Mesendoderm (in vitro differentiated cells): ENCODE results near the gene GLIS1.

Source experiments
- DNase-seq: peaks from one replicate; pipeline ENCODE4 v3.0.0; 2013
- H2AK5ac ChIP-seq: 2 replicates; pipeline ENCODE4 v1.6.1; 2013; ENCODE audit warnings: low read length, inconsistent platforms
- H2BK120ac ChIP-seq: 2 replicates; pipeline ENCODE4 v1.6.1; 2013; ENCODE audit warnings: low read depth, mild to moderate bottlenecking, low read length, moderate library complexity, mixed read lengths
- H2BK15ac ChIP-seq: replicated peaks from 2 replicates; pipeline ENCODE4 v1.6.1; 2013; ENCODE audit warnings: low read depth, mild to moderate bottlenecking, moderate library complexity
- H2BK5ac ChIP-seq: 2 replicates; pipeline ENCODE4 v1.6.1; 2013; ENCODE audit warnings: low read length, inconsistent platforms
- H3K18ac ChIP-seq: 2 replicates; pipeline ENCODE4 v1.6.1; 2013; ENCODE audit warnings: mild to moderate bottlenecking, low read length, mixed read lengths
- H3K23ac ChIP-seq: one replicate; pipeline ENCODE4 v1.6.1; 2013; ENCODE audit warnings: low read length
- H3K27ac ChIP-seq: 2 replicates; pipeline ENCODE4 v1.5.1; 2013; ENCODE audit warnings: low read depth, mild to moderate bottlenecking, inconsistent platforms, low read length, moderate library complexity
- H3K27me3 ChIP-seq: 2 replicates; pipeline ENCODE4 v1.6.1; 2013; ENCODE audit warnings: low read length, control low read depth, mild to moderate bottlenecking, inconsistent platforms; ENCODE audit not compliant: insufficient read depth, poor library complexity
- H3K36me3 ChIP-seq: 2 replicates; pipeline ENCODE4 v1.6.1; 2013; ENCODE audit warnings: low read length, inconsistent platforms; ENCODE audit not compliant: control insufficient read depth, insufficient read depth
- H3K4ac ChIP-seq: one replicate; pipeline ENCODE4 v1.6.1; 2013; ENCODE audit warnings: low read depth, mild to moderate bottlenecking, low read length, moderate library complexity
- H3K4me1 ChIP-seq: 2 replicates; pipeline ENCODE4 v1.6.1; 2013; ENCODE audit warnings: low read depth, low read length, inconsistent platforms; ENCODE audit not compliant: control insufficient read depth
- H3K4me2 ChIP-seq: 2 replicates; pipeline ENCODE4 v1.6.1; 2013; ENCODE audit warnings: low read length
- H3K4me3 ChIP-seq: 2 replicates; pipeline ENCODE4 v1.5.1; 2013; ENCODE audit warnings: mild to moderate bottlenecking, low read length
- H3K56ac ChIP-seq: one replicate; pipeline ENCODE4 v1.6.1; 2013; ENCODE audit warnings: low read length
- H3K79me1 ChIP-seq: 2 replicates; pipeline ENCODE4 v1.6.1; 2013; ENCODE audit warnings: low read length, inconsistent platforms
- H3K79me2 ChIP-seq: 2 replicates; pipeline ENCODE4 v1.6.1; 2013; ENCODE audit warnings: mild to moderate bottlenecking, low read length; ENCODE audit not compliant: control insufficient read depth, insufficient read depth
- H3K9ac ChIP-seq: 2 replicates; pipeline ENCODE4 v1.6.1; 2013; ENCODE audit warnings: low read length, inconsistent platforms
- H4K5ac ChIP-seq: one replicate; pipeline ENCODE4 v1.6.1; 2013; ENCODE audit warnings: low read length
- H4K8ac ChIP-seq: one replicate; pipeline ENCODE4 v1.6.1; 2013; ENCODE audit warnings: low read depth, mild to moderate bottlenecking, control low read depth, low read length, moderate library complexity
- WGBS: extraction: QIAGEN DNeasy Blood & Tissue Kit; methylation state at CpG from one replicate; pipeline ENCODE4 v1.1.7; 2013; ENCODE audit warnings: low lambda C conversion rate, missing lambda C conversion rate; ENCODE audit not compliant: insufficient coverage; ENCODE audit errors: extremely low coverage; 5-methylcytosine and 5-hydroxymethylcytosine counted together

Gene GLIS1

DNA sequence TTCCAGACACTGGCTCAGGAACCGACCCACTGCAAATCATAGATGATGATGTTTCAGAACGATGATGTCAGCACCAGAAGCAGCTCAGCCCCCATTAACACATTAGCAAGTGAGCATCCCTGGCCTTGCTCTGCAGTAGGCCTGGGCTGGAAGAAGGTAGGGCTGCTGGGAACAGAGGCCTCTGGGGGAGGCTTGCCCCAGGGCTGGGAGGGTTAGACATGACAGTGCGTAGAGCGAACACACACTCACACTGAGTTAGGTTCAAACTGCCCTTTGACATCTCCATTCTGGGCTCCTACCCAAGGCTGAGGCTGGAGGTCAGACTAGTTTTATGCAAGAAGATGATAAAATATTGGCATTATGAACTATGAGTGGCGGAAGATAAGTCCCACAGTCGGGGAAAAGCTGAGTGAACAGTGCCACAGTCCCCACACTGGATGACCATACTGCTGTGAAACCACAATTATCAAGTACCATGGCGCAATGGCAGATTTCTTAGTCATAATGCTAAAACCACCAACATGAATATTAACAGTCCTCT lies 188.7 kb downstream of the GLIS1 start:
- Histone ChIP-seq H3K56ac (no peak overlapping the region), H4K8ac (no peak overlapping the region), H3K4me2 (no peak overlapping the region), H3K9ac (no peak overlapping the region), H3K4ac (no peak overlapping the region), H3K79me1 (no peaks in the 10 kb centered on the region), H4K5ac (no peak overlapping the region), H2AK5ac (no peak overlapping the region), H2BK120ac (no peak overlapping the region), H3K4me3 (no peak overlapping the region), H3K79me2 (no peaks in the 10 kb centered on the region), H3K4me1 (peaks cover 3% of the 10 kb centered on the region), H3K23ac (no peak overlapping the region), H3K36me3 (no peaks in the 10 kb centered on the region), H3K27me3 (no peaks in the 10 kb centered on the region), H3K27ac (no peak overlapping the region), H2BK15ac (no peak overlapping the region), H2BK5ac (no peak overlapping the region), H3K18ac (no peak overlapping the region)
- no peak for DNase-seq
- no CpG with 5 or more reads among the region's 7 CpGs for WGBS

DNA sequence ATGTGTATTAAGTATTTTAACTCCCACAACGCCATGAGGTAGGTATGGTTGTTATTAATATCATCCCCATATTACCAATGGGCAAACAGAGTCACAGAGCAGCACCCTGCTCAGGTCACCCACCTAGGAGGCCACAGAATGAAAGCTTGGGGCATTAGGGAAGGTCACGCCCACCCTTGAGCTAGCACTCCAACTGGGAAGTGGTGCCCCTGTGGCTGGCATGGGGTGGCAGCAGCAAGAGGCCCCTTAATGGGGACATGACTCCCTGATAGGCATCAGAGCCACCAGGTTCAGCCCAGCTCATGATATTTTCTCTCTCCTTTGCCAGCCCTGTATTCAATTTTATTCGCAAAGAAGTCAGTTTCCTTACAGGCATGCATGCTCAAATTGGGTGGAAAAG lies 189.2 kb downstream of the GLIS1 start:
- H2BK5ac ChIP-seq = no peak overlapping the region
- H2BK15ac ChIP-seq = no peak overlapping the region
- no peak overlapping the region for H2BK120ac ChIP-seq
- WGBS = no CpG with 5 or more reads among the region's 3 CpGs
- peaks cover 3% of the 10 kb centered on the region for H3K4me1 ChIP-seq
- H3K79me2 ChIP-seq = no peaks in the 10 kb centered on the region
- no peak overlapping the region for H3K4me2 ChIP-seq
- peak overlapping the region; percentile 50 for H3K23ac ChIP-seq
- no peak overlapping the region for H3K56ac ChIP-seq
- no peak overlapping the region for H3K4me3 ChIP-seq
- no peaks in the 10 kb centered on the region for H3K27me3 ChIP-seq
- H3K27ac ChIP-seq = no peak overlapping the region
- DNase-seq = no peak
- no peak overlapping the region for H3K18ac ChIP-seq
- H3K36me3 ChIP-seq = no peaks in the 10 kb centered on the region
- no peaks in the 10 kb centered on the region for H3K79me1 ChIP-seq
- H4K5ac ChIP-seq = no peak overlapping the region
- H3K9ac ChIP-seq = no peak overlapping the region
- no peak overlapping the region for H2AK5ac ChIP-seq
- H3K4ac ChIP-seq = no peak overlapping the region
- H4K8ac ChIP-seq = no peak overlapping the region

DNA sequence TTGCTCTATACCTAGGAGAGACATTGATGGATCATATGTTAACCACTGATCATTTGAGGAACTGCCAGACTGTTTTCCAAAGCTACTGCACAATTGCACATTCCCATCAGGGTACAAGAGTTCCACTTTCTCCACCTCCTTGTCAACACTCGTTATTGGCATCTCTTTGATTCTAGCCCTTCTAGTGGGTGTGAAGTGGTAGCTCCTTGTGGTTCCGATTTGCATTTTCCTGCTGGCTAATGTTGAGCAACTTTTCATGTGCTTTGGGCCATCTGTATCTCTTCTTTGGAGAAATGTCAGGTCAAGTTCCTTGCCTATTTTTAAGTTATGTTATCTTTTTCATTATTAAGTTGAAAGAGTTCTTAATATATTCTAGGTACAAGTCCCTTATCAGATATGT lies 189.7 kb downstream of the GLIS1 start:
- no peaks in the 10 kb centered on the region for H3K36me3 ChIP-seq
- H3K4ac ChIP-seq = no peak overlapping the region
- no peak overlapping the region for H2BK5ac ChIP-seq
- H4K5ac ChIP-seq = no peak overlapping the region
- H3K4me3 ChIP-seq = no peak overlapping the region
- DNase-seq = no peak
- H2AK5ac ChIP-seq = no peak overlapping the region
- no peak overlapping the region for H3K56ac ChIP-seq
- H3K79me2 ChIP-seq = no peaks in the 10 kb centered on the region
- no peak overlapping the region for H3K4me2 ChIP-seq
- no peak overlapping the region for H3K23ac ChIP-seq
- no peak overlapping the region for H3K9ac ChIP-seq
- H3K27me3 ChIP-seq = no peaks in the 10 kb centered on the region
- no peak overlapping the region for H2BK120ac ChIP-seq
- WGBS = no CpG with 5 or more reads among the region's 2 CpGs
- no peak overlapping the region for H4K8ac ChIP-seq
- H3K18ac ChIP-seq = no peak overlapping the region
- H3K79me1 ChIP-seq = no peaks in the 10 kb centered on the region
- H2BK15ac ChIP-seq = no peak overlapping the region
- peaks cover 3% of the 10 kb centered on the region for H3K4me1 ChIP-seq
- no peak overlapping the region for H3K27ac ChIP-seq

DNA sequence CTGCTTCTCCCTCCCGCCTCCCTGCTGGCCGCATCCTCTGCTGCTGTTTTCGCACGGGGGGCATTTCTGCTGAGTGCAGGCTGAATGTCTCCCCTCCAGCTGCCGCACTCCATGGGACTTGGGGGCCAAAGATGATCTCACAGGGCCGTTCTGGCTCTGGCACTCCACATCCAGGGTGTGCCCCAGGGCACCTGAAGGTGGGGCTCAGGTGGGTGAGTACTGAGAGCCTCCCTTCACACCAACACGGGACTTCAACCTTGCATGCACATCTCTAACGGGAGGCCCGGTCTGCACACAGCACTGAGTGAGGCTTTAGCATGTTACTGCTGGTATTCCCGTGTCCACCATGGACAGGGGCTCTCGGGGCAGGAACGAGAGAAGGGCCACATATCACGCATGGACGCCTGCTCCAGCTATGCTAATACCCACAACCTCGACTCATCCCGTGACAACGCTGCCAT lies 190.9 kb downstream of the GLIS1 start:
- Histone ChIP-seq H3K79me2 (no peaks in the 10 kb centered on the region), H3K56ac (no peak overlapping the region), H4K5ac (no peak overlapping the region), H3K4ac (no peak overlapping the region), H2BK120ac (no peak overlapping the region), H3K18ac (no peak overlapping the region), H3K27ac (no peak overlapping the region), H2BK15ac (no peak overlapping the region), H3K9ac (no peak overlapping the region), H3K79me1 (no peaks in the 10 kb centered on the region), H3K36me3 (no peaks in the 10 kb centered on the region), H3K4me3 (no peak overlapping the region), H2BK5ac (no peak overlapping the region), H3K4me1 (peaks cover 3% of the 10 kb centered on the region), H3K23ac (no peak overlapping the region), H3K4me2 (no peak overlapping the region), H2AK5ac (no peak overlapping the region), H3K27me3 (no peaks in the 10 kb centered on the region), H4K8ac (no peak overlapping the region)
- WGBS = no CpG with 5 or more reads among the region's 17 CpGs
- no peak for DNase-seq

DNA sequence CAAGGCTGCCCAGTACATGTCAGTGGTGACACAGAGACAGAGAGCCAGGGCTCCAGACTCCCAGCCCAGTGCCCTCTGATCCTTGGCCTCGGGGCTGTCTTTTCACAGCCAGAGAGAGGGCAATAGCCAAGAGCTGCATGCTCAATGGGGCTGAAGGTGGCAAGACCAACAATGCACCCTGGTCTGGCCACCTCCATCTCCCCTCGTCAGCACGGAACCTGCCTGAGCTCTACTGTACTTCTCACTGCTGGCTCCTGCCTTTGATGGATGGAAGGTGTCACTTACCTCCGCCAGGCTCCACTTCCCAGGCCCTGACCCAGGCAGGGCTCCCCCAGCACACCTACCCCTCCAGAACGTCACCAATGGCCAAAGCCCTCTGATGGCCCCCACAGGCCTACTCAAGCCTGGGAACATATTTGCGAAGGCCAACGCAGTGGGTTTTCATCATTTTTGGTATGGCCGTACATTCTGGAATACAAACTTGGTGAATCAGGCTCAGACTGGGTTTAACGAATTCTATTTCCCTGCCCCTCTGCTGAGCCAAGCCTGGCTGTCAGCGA lies 191.7 kb downstream of the GLIS1 start:
- Histone ChIP-seq H3K27ac (no peak overlapping the region), H4K8ac (no peak overlapping the region), H4K5ac (no peak overlapping the region), H3K56ac (no peak overlapping the region), H3K79me2 (no peaks in the 10 kb centered on the region), H3K79me1 (no peaks in the 10 kb centered on the region), H3K4ac (no peak overlapping the region), H3K36me3 (no peaks in the 10 kb centered on the region), H3K27me3 (no peaks in the 10 kb centered on the region), H3K18ac (no peak overlapping the region), H2BK120ac (no peak overlapping the region), H2BK15ac (no peak overlapping the region), H2BK5ac (no peak overlapping the region), H3K4me1 (peaks cover 3% of the 10 kb centered on the region), H3K4me3 (no peak overlapping the region), H3K9ac (no peak overlapping the region), H3K4me2 (no peak overlapping the region), H3K23ac (no peak overlapping the region), H2AK5ac (no peak overlapping the region)
- no peak for DNase-seq
- no CpG with 5 or more reads among the region's 10 CpGs for WGBS
